Measurements from ENCODE around the gene DLEC1.

DLEC1 gene

GRCh38 chr3:38170722-38171121 lies 131.7 kb downstream of the DLEC1 start:
- Histone ChIP-seq H3K36me3 (no peaks in the 10 kb centered on the region), H3K9me3 (no peaks in the 10 kb centered on the region), H3K4me1 (no peaks in the 10 kb centered on the region), H3K4me3 (ENCODE audit: low read depth, low read length) (no peak overlapping the region), H3K27me3 (no peaks in the 10 kb centered on the region)
- TF ChIP-seq CTCF (IDR thresholded peaks at IDR 0.05; ENCODE audit: low read depth, low read length) = no peak
- no peak for DNase-seq

GRCh38 chr3:38171622-38172021 lies 132.6 kb downstream of the DLEC1 start:
- Histone ChIP-seq H3K27me3 (no peaks in the 10 kb centered on the region), H3K9me3 (no peaks in the 10 kb centered on the region), H3K4me1 (no peaks in the 10 kb centered on the region), H3K36me3 (no peaks in the 10 kb centered on the region), H3K4me3 (ENCODE audit: low read depth, low read length) (no peak overlapping the region)
- DNase-seq = no peak
- no peak for TF ChIP-seq CTCF (IDR thresholded peaks at IDR 0.05; ENCODE audit: low read depth, low read length)
